Mesendoderm (in vitro differentiated cells): ENCODE results near the gene CCDC39.
A peak's percentile ranks its signal among the peaks of the same experiment; 100 is the strongest.

ENCODE experiments used
- DNase-seq: peaks from one replicate; pipeline ENCODE4 v3.0.0; 2013
- H2AK5ac ChIP-seq: 2 replicates; pipeline ENCODE4 v1.6.1; 2013; ENCODE audit warnings: low read length, inconsistent platforms
- H2BK120ac ChIP-seq: 2 replicates; pipeline ENCODE4 v1.6.1; 2013; ENCODE audit warnings: low read depth, mild to moderate bottlenecking, low read length, moderate library complexity, mixed read lengths
- H2BK15ac ChIP-seq: replicated peaks from 2 replicates; pipeline ENCODE4 v1.6.1; 2013; ENCODE audit warnings: low read depth, mild to moderate bottlenecking, moderate library complexity
- H2BK5ac ChIP-seq: 2 replicates; pipeline ENCODE4 v1.6.1; 2013; ENCODE audit warnings: low read length, inconsistent platforms
- H3K18ac ChIP-seq: 2 replicates; pipeline ENCODE4 v1.6.1; 2013; ENCODE audit warnings: mild to moderate bottlenecking, low read length, mixed read lengths
- H3K23ac ChIP-seq: one replicate; pipeline ENCODE4 v1.6.1; 2013; ENCODE audit warnings: low read length
- H3K27ac ChIP-seq: 2 replicates; pipeline ENCODE4 v1.5.1; 2013; ENCODE audit warnings: low read depth, mild to moderate bottlenecking, inconsistent platforms, low read length, moderate library complexity
- H3K27me3 ChIP-seq: 2 replicates; pipeline ENCODE4 v1.6.1; 2013; ENCODE audit warnings: low read length, control low read depth, mild to moderate bottlenecking, inconsistent platforms; ENCODE audit not compliant: insufficient read depth, poor library complexity
- H3K36me3 ChIP-seq: 2 replicates; pipeline ENCODE4 v1.6.1; 2013; ENCODE audit warnings: low read length, inconsistent platforms; ENCODE audit not compliant: control insufficient read depth, insufficient read depth
- H3K4ac ChIP-seq: one replicate; pipeline ENCODE4 v1.6.1; 2013; ENCODE audit warnings: low read depth, mild to moderate bottlenecking, low read length, moderate library complexity
- H3K4me1 ChIP-seq: 2 replicates; pipeline ENCODE4 v1.6.1; 2013; ENCODE audit warnings: low read depth, low read length, inconsistent platforms; ENCODE audit not compliant: control insufficient read depth
- H3K4me2 ChIP-seq: 2 replicates; pipeline ENCODE4 v1.6.1; 2013; ENCODE audit warnings: low read length
- H3K4me3 ChIP-seq: 2 replicates; pipeline ENCODE4 v1.5.1; 2013; ENCODE audit warnings: mild to moderate bottlenecking, low read length
- H3K56ac ChIP-seq: one replicate; pipeline ENCODE4 v1.6.1; 2013; ENCODE audit warnings: low read length
- H3K79me1 ChIP-seq: 2 replicates; pipeline ENCODE4 v1.6.1; 2013; ENCODE audit warnings: low read length, inconsistent platforms
- H3K79me2 ChIP-seq: 2 replicates; pipeline ENCODE4 v1.6.1; 2013; ENCODE audit warnings: mild to moderate bottlenecking, low read length; ENCODE audit not compliant: control insufficient read depth, insufficient read depth
- H3K9ac ChIP-seq: 2 replicates; pipeline ENCODE4 v1.6.1; 2013; ENCODE audit warnings: low read length, inconsistent platforms
- H4K5ac ChIP-seq: one replicate; pipeline ENCODE4 v1.6.1; 2013; ENCODE audit warnings: low read length
- H4K8ac ChIP-seq: one replicate; pipeline ENCODE4 v1.6.1; 2013; ENCODE audit warnings: low read depth, mild to moderate bottlenecking, control low read depth, low read length, moderate library complexity
- WGBS: extraction: QIAGEN DNeasy Blood & Tissue Kit; methylation state at CpG from one replicate; pipeline ENCODE4 v1.1.7; 2013; ENCODE audit warnings: low lambda C conversion rate, missing lambda C conversion rate; ENCODE audit not compliant: insufficient coverage; ENCODE audit errors: extremely low coverage; 5-methylcytosine and 5-hydroxymethylcytosine counted together

Gene CCDC39

GRCh38 chr3:180646187-180646790, 33.0 kb downstream of the CCDC39 start:
- H3K18ac ChIP-seq, result no peak overlapping the region
- H3K4ac ChIP-seq, result no peak overlapping the region
- H3K36me3 ChIP-seq, result no peaks in the 10 kb centered on the region
- no CpG with 5 or more reads among the region's 1 CpG for WGBS
- no peak overlapping the region for H3K27ac ChIP-seq
- H2BK120ac ChIP-seq, result no peak overlapping the region
- no peaks in the 10 kb centered on the region for H3K79me1 ChIP-seq
- no peak overlapping the region for H2BK15ac ChIP-seq
- H4K5ac ChIP-seq, result no peak overlapping the region
- H2BK5ac ChIP-seq, result no peak overlapping the region
- H4K8ac ChIP-seq, result no peak overlapping the region
- DNase-seq, result peak; percentile 25
- H2AK5ac ChIP-seq, result no peak overlapping the region
- no peaks in the 10 kb centered on the region for H3K4me1 ChIP-seq
- no peaks in the 10 kb centered on the region for H3K79me2 ChIP-seq
- H3K56ac ChIP-seq, result no peak overlapping the region
- no peak overlapping the region for H3K9ac ChIP-seq
- H3K4me2 ChIP-seq, result no peak overlapping the region
- no peak overlapping the region for H3K23ac ChIP-seq
- H3K27me3 ChIP-seq, result no peaks in the 10 kb centered on the region
- no peak overlapping the region for H3K4me3 ChIP-seq

- Histone ChIP-seq H4K5ac (no peak overlapping the region), H3K27me3 (no peaks in the 10 kb centered on the region), H3K79me1 (no peaks in the 10 kb centered on the region), H3K4me1 (no peaks in the 10 kb centered on the region), H3K4me2 (no peak overlapping the region), H3K23ac (no peak overlapping the region), H3K9ac (no peak overlapping the region), H2BK120ac (no peak overlapping the region), H3K4ac (no peak overlapping the region), H2BK15ac (no peak overlapping the region), H3K27ac (no peak overlapping the region), H3K18ac (no peak overlapping the region), H4K8ac (no peak overlapping the region), H3K4me3 (no peak overlapping the region), H3K36me3 (no peaks in the 10 kb centered on the region), H2AK5ac (no peak overlapping the region), H3K79me2 (no peaks in the 10 kb centered on the region), H3K56ac (no peak overlapping the region), H2BK5ac (no peak overlapping the region)
- DNase-seq, result no peak
Measured at GRCh38 chr3:180640987-180641386, 38.3 kb downstream of the CCDC39 start.

DNA sequence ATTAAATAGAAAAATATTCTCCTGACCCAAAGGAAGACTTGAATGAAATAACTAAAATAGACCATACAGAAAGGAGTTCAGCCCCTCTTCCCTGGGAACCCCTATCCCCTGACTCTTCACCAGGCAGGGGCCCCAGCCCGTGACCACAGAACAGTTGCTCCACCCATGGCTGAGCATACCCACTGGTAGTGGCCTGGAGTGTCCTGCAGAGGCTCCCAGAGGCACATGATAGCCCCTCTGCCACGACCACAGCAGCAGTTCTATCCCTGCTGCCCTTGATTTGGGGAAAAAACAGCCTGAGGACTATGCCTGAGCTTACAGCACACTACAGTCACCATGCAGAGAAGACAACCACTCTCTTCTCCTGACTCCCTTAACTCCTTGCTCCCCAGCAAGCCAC, 45.6 kb downstream of the CCDC39 start:
- Histone ChIP-seq H2BK15ac (no peak overlapping the region), H3K23ac (no peak overlapping the region), H3K9ac (no peak overlapping the region)

GRCh38 chr3:180631317-180631716, 48.0 kb downstream of the CCDC39 start:
- WGBS, result no CpG with 5 or more reads among the region's 3 CpGs

More for the DNA sequence above, 45.6 kb downstream of the CCDC39 start:
- Histone ChIP-seq H3K18ac (no peak overlapping the region), H2BK120ac (no peak overlapping the region), H4K5ac (no peak overlapping the region), H3K4me3 (no peak overlapping the region), H2BK5ac (no peak overlapping the region), H3K36me3 (no peaks in the 10 kb centered on the region), H3K27me3 (no peaks in the 10 kb centered on the region), H3K79me1 (no peaks in the 10 kb centered on the region), H4K8ac (no peak overlapping the region), H3K56ac (no peak overlapping the region), H3K4me1 (no peaks in the 10 kb centered on the region), H3K79me2 (no peaks in the 10 kb centered on the region), H2AK5ac (no peak overlapping the region), H3K4ac (no peak overlapping the region), H3K4me2 (no peak overlapping the region), H3K27ac (no peak overlapping the region)
- WGBS, result no CpG with 5 or more reads among the region's 2 CpGs
- DNase-seq, result peak; percentile 34

DNA sequence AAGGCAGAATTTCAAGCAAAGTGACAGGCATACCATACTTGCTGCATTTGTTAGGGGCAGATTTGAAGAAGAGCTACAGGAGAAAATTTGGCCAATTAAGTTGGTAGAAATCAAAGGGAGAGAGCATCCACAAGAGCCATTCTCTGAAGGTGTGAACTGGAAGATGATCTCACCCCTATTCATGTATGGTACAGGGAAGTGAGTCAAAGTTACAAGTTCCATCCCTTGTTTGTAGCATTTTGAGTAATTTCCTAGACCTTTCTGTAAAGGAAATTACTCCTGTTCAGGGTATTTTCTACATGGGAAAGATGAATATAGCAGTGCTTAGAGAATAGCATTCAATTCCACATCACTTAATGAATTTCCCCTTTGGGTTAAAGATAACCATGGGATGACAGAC, 48.9 kb downstream of the CCDC39 start:
- Histone ChIP-seq H3K4me1 (no peaks in the 10 kb centered on the region), H3K27me3 (no peaks in the 10 kb centered on the region), H3K36me3 (no peaks in the 10 kb centered on the region), H3K79me2 (no peaks in the 10 kb centered on the region), H2AK5ac (no peak overlapping the region), H2BK120ac (no peak overlapping the region), H4K5ac (no peak overlapping the region), H3K23ac (no peak overlapping the region), H3K79me1 (no peaks in the 10 kb centered on the region), H3K56ac (no peak overlapping the region), H4K8ac (no peak overlapping the region), H2BK5ac (no peak overlapping the region), H3K4ac (no peak overlapping the region), H3K9ac (no peak overlapping the region), H2BK15ac (no peak overlapping the region), H3K27ac (no peak overlapping the region), H3K18ac (no peak overlapping the region), H3K4me3 (no peak overlapping the region), H3K4me2 (no peak overlapping the region)
- DNase-seq, result no peak

More at GRCh38 chr3:180631317-180631716, 48.0 kb downstream of the CCDC39 start:
- Histone ChIP-seq H3K56ac (no peak overlapping the region), H3K4me1 (no peaks in the 10 kb centered on the region), H3K79me1 (no peaks in the 10 kb centered on the region), H2BK5ac (no peak overlapping the region), H4K5ac (no peak overlapping the region), H3K4me3 (no peak overlapping the region), H3K27ac (no peak overlapping the region), H2AK5ac (no peak overlapping the region), H3K9ac (no peak overlapping the region), H3K79me2 (no peaks in the 10 kb centered on the region), H4K8ac (no peak overlapping the region), H3K27me3 (no peaks in the 10 kb centered on the region), H3K23ac (no peak overlapping the region), H2BK120ac (no peak overlapping the region), H3K4ac (no peak overlapping the region), H3K4me2 (no peak overlapping the region), H3K36me3 (no peaks in the 10 kb centered on the region), H2BK15ac (no peak overlapping the region), H3K18ac (no peak overlapping the region)
- no peak for DNase-seq

DNA sequence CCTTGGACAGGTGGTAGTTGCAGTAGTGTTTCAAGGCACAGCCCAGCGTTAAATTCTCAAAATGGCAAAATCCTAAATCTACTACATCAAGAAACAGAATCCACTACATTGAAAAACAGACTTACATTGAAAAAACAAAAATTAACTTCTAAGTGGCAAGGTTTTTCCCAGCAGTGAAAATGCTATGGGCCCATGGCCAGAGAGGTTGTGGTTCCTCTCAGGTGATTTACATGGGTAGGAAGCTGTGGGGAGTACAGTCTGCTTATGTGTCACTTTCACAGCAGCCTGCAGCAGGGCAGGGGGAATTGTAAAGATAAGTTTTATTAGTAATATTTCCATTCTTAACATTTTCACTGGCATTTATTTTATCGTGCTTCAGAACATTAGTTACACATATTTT, 52.4 kb downstream of the CCDC39 start:
- Histone ChIP-seq H3K23ac (no peak overlapping the region), H3K79me2 (no peaks in the 10 kb centered on the region), H3K56ac (no peak overlapping the region), H3K4me3 (no peak overlapping the region), H3K4ac (no peak overlapping the region), H4K5ac (no peak overlapping the region), H3K27ac (no peak overlapping the region), H3K9ac (no peak overlapping the region), H4K8ac (no peak overlapping the region), H3K36me3 (no peaks in the 10 kb centered on the region), H2BK15ac (no peak overlapping the region), H3K79me1 (no peaks in the 10 kb centered on the region), H2BK120ac (no peak overlapping the region), H3K27me3 (no peaks in the 10 kb centered on the region), H3K4me1 (no peaks in the 10 kb centered on the region), H3K4me2 (no peak overlapping the region), H3K18ac (no peak overlapping the region), H2AK5ac (no peak overlapping the region), H2BK5ac (no peak overlapping the region)
- no peak for DNase-seq
- WGBS, result no CpG with 5 or more reads among the region's 2 CpGs
